HepG2 (cell line): ENCODE measurements around the gene HLCS. TPM values are rescaled to one million over a fixed set of nuclear protein-coding genes. Genes with fewer than 3 reads are reported as not detected.

Experiments used
- ATRX ChIP-seq: sonication (generic); formaldehyde crosslinking; IDR thresholded peaks from 2 replicates; pipeline ENCODE4 v1.4.0; 2020; ENCODE audit warnings: missing genetic modification reagents, borderline replicate concordance
- BRD4 ChIP-seq: sonication (generic); formaldehyde crosslinking; IDR thresholded peaks from 2 replicates; pipeline ENCODE4 v1.4.0; 2020; ENCODE audit warnings: missing genetic modification reagents
- KLF6 ChIP-seq: IDR thresholded peaks from 2 replicates; pipeline ENCODE4 v1.8.0; 2016; ENCODE audit warnings: missing biosample characterization, missing genetic modification reagents
- MTF2 ChIP-seq: sonication (generic); formaldehyde crosslinking; IDR thresholded peaks from 2 replicates; pipeline ENCODE4 v1.5.0; 2020; ENCODE audit warnings: missing genetic modification reagents, borderline replicate concordance
- NFIC ChIP-seq: IDR thresholded peaks from 2 replicates; pipeline ENCODE4 v1.6.1; 2012; ENCODE audit warnings: mild to moderate bottlenecking, low read length, inconsistent platforms
- PTBP1 ChIP-seq: fragments of 200-400 bp; formaldehyde crosslinking; IDR thresholded peaks from 2 replicates; pipeline ENCODE4 v1.6.1; 2018; ENCODE audit warnings: low read length, low read depth; ENCODE audit not compliant: poor library complexity, severe bottlenecking
- SCMH1 ChIP-seq: sonication (generic); formaldehyde crosslinking; IDR thresholded peaks from 2 replicates; pipeline ENCODE4 v1.9.0; 2021; ENCODE audit warnings: missing genetic modification reagents, mild to moderate bottlenecking, borderline replicate concordance
- SIN3B ChIP-seq: fragments of 150-350 bp; IDR thresholded peaks from 2 replicates; pipeline ENCODE4 v1.6.1; 2014; ENCODE audit warnings: low read length
- ZFP36L2 ChIP-seq: sonication (generic); formaldehyde crosslinking; IDR thresholded peaks from 2 replicates; pipeline ENCODE4 v1.4.0; 2020; ENCODE audit warnings: missing genetic modification reagents
- ZNF34 ChIP-seq: sonication (generic); formaldehyde crosslinking; IDR thresholded peaks from 2 replicates; pipeline ENCODE4 v1.4.0; 2020; ENCODE audit warnings: mild to moderate bottlenecking, missing genetic modification reagents, borderline replicate concordance
- ZNF672 ChIP-seq: sonication (generic); formaldehyde crosslinking; IDR thresholded peaks from 2 replicates; pipeline ENCODE4 v1.8.1; 2022; ENCODE audit warnings: missing genetic modification reagents
- ZNF788 ChIP-seq: sonication (generic); formaldehyde crosslinking; IDR thresholded peaks from 2 replicates; pipeline ENCODE4 v1.5.0; 2020; ENCODE audit warnings: mild to moderate bottlenecking, missing genetic modification reagents, borderline replicate concordance
- polyA plus RNA-seq, 8 experiments: library from polyadenylated mRNA; depleted of rRNA in 3 of 8; stranded (reverse) in 7 of 8; unstranded in 1 of 8; fragments of >200 nt; fragmentation: Illumina TruSeq in 4 of 8; extraction: Trizol in 4 of 8; gene quantifications; 2 replicates each; pipeline versions ENCODE4 v1.2.1 to v1.2.3, GENCODE V29; 2011 to 2016; ENCODE audit warnings: low read depth in 4 of 8, missing spikeins in 1 of 8, mixed read lengths in 1 of 8; ENCODE audit not compliant: insufficient read depth in 1 of 8
- total RNA-seq, 5 experiments: library from RNA; depleted of rRNA; stranded (reverse); fragments of >200 nt; fragmentation: Illumina TruSeq; extraction: Trizol; gene quantifications; 2 replicates each; pipeline ENCODE4 v1.2.3, GENCODE V29; 2016; ENCODE audit warnings: low read depth in 1 of 5
- TF ChIP-seq, protein P1 (sequence below): sonication (generic); formaldehyde crosslinking; IDR thresholded peaks from 2 replicates; pipeline ENCODE4 v1.8.1; 2022; ENCODE audit warnings: low read depth, mild to moderate bottlenecking, missing genetic modification reagents
- TF ChIP-seq, protein P2 (sequence below): sonication (generic); formaldehyde crosslinking; IDR thresholded peaks from 2 replicates; pipeline ENCODE4 v1.4.0; 2020; ENCODE audit warnings: low read depth, missing genetic modification reagents
- TF ChIP-seq, protein P3 (sequence below): sonication (generic); formaldehyde crosslinking; IDR thresholded peaks from 2 replicates; pipeline ENCODE4 v1.5.0; 2020; ENCODE audit warnings: mild to moderate bottlenecking, missing genetic modification reagents
- TF ChIP-seq, protein P4 (sequence below): sonication (generic); formaldehyde crosslinking; IDR thresholded peaks from 2 replicates; pipeline ENCODE4 v1.5.0; 2020; ENCODE audit warnings: mild to moderate bottlenecking, missing genetic modification reagents
- TF ChIP-seq, protein P5 (sequence below): sonication (generic); formaldehyde crosslinking; IDR thresholded peaks from 2 replicates; pipeline ENCODE4 v1.4.0; 2020; ENCODE audit warnings: missing genetic modification reagents

HLCS gene
- total and polyA plus RNA-seq, 2 of the 13 experiments (the other 11 are each of a cell fraction or from before 2014, with no cell fraction given) = 7.9 to 12.3 TPM

DNA sequence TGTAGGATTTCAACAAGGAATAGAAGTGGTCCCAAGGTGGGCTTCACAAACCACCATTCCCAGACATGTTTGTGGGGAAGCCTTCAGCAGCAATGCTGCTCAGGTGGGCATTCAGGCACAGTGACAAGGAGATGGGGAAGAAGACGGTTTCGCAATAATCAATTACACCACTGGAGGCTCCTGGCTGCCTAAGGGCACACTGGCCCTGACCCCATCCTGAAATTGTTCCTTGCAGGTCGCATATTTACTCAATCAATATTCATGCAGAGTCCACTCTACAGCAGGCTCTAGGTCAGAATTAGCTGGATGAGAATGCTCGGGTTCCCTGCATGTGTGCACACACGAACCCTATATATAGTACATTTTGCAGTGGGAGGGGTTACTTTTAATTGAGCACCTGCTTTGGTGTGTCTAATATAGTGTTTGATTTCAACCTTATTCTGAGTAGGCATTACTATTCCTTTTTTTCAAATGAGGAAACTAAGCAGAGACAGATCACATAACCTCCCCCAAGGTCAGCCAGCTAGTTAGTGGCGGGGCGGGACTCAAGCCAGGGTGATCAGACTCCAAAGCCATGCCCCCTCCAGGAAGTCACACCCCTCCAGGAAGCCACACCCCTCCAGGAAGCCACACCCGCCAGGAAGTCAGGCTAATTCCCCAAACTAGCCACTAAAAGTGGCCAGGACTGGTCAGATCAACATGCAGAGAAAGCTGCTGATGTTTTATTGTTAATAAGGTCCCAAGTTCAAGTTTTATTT lies 106.5 kb downstream of the HLCS start (continued):
- TF ChIP-seq, protein P1, sequence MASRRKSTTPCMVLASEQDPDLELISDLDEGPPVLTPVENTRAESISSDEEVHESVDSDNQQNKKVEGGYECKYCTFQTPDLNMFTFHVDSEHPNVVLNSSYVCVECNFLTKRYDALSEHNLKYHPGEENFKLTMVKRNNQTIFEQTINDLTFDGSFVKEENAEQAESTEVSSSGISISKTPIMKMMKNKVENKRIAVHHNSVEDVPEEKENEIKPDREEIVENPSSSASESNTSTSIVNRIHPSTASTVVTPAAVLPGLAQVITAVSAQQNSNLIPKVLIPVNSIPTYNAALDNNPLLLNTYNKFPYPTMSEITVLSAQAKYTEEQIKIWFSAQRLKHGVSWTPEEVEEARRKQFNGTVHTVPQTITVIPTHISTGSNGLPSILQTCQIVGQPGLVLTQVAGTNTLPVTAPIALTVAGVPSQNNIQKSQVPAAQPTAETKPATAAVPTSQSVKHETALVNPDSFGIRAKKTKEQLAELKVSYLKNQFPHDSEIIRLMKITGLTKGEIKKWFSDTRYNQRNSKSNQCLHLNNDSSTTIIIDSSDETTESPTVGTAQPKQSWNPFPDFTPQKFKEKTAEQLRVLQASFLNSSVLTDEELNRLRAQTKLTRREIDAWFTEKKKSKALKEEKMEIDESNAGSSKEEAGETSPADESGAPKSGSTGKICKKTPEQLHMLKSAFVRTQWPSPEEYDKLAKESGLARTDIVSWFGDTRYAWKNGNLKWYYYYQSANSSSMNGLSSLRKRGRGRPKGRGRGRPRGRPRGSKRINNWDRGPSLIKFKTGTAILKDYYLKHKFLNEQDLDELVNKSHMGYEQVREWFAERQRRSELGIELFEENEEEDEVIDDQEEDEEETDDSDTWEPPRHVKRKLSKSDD (CRISPR knock-in tag) = no peak
- TF ChIP-seq ZNF34 (CRISPR knock-in tag) (no peak), KLF6 (CRISPR knock-in tag) (no peak), SCMH1 (CRISPR knock-in tag) (no peak), ZNF788 (CRISPR knock-in tag) (peak; percentile 74; the same call in 1 of the 2 replicates), ZFP36L2 (no peak), MTF2 (CRISPR knock-in tag) (no peak), SIN3B (no peak), NFIC (peak; percentile 79), ATRX (CRISPR knock-in tag) (no peak), ZNF672 (CRISPR knock-in tag) (no peak), BRD4 (no peak), PTBP1 (no peak)
- TF ChIP-seq, protein P2, sequence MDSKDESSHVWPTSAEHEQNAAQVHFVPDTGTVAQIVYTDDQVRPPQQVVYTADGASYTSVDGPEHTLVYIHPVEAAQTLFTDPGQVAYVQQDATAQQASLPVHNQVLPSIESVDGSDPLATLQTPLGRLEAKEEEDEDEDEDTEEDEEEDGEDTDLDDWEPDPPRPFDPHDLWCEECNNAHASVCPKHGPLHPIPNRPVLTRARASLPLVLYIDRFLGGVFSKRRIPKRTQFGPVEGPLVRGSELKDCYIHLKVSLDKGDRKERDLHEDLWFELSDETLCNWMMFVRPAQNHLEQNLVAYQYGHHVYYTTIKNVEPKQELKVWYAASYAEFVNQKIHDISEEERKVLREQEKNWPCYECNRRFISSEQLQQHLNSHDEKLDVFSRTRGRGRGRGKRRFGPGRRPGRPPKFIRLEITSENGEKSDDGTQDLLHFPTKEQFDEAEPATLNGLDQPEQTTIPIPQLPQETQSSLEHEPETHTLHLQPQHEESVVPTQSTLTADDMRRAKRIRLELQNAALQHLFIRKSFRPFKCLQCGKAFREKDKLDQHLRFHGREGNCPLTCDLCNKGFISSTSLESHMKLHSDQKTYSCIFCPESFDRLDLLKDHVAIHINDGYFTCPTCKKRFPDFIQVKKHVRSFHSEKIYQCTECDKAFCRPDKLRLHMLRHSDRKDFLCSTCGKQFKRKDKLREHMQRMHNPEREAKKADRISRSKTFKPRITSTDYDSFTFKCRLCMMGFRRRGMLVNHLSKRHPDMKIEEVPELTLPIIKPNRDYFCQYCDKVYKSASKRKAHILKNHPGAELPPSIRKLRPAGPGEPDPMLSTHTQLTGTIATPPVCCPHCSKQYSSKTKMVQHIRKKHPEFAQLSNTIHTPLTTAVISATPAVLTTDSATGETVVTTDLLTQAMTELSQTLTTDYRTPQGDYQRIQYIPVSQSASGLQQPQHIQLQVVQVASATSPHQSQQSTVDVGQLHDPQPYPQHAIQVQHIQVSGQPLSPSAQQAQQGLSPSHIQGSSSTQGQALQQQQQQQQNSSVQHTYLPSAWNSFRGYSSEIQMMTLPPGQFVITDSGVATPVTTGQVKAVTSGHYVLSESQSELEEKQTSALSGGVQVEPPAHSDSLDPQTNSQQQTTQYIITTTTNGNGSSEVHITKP = no peak
- TF ChIP-seq, protein P3, sequence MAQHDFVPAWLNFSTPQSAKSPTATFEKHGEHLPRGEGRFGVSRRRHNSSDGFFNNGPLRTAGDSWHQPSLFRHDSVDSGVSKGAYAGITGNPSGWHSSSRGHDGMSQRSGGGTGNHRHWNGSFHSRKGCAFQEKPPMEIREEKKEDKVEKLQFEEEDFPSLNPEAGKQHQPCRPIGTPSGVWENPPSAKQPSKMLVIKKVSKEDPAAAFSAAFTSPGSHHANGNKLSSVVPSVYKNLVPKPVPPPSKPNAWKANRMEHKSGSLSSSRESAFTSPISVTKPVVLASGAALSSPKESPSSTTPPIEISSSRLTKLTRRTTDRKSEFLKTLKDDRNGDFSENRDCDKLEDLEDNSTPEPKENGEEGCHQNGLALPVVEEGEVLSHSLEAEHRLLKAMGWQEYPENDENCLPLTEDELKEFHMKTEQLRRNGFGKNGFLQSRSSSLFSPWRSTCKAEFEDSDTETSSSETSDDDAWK (CRISPR knock-in tag) = no peak
- TF ChIP-seq, protein P4, sequence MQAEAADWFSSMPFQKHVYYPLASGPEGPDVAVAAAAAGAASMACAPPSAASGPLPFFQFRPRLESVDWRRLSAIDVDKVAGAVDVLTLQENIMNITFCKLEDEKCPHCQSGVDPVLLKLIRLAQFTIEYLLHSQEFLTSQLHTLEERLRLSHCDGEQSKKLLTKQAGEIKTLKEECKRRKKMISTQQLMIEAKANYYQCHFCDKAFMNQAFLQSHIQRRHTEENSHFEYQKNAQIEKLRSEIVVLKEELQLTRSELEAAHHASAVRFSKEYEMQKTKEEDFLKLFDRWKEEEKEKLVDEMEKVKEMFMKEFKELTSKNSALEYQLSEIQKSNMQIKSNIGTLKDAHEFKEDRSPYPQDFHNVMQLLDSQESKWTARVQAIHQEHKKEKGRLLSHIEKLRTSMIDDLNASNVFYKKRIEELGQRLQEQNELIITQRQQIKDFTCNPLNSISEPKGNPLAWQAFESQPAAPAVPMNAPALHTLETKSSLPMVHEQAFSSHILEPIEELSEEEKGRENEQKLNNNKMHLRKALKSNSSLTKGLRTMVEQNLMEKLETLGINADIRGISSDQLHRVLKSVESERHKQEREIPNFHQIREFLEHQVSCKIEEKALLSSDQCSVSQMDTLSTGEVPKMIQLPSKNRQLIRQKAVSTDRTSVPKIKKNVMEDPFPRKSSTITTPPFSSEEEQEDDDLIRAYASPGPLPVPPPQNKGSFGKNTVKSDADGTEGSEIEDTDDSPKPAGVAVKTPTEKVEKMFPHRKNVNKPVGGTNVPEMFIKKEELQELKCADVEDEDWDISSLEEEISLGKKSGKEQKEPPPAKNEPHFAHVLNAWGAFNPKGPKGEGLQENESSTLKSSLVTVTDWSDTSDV = no peak
- TF ChIP-seq, protein P5, sequence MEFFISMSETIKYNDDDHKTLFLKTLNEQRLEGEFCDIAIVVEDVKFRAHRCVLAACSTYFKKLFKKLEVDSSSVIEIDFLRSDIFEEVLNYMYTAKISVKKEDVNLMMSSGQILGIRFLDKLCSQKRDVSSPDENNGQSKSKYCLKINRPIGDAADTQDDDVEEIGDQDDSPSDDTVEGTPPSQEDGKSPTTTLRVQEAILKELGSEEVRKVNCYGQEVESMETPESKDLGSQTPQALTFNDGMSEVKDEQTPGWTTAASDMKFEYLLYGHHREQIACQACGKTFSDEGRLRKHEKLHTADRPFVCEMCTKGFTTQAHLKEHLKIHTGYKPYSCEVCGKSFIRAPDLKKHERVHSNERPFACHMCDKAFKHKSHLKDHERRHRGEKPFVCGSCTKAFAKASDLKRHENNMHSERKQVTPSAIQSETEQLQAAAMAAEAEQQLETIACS (CRISPR knock-in tag) = no peak
